Measurements from ENCODE around the gene PITHD1.
A peak's percentile ranks its signal among the peaks of the same experiment; 100 is the strongest.

PITHD1 gene

DNA sequence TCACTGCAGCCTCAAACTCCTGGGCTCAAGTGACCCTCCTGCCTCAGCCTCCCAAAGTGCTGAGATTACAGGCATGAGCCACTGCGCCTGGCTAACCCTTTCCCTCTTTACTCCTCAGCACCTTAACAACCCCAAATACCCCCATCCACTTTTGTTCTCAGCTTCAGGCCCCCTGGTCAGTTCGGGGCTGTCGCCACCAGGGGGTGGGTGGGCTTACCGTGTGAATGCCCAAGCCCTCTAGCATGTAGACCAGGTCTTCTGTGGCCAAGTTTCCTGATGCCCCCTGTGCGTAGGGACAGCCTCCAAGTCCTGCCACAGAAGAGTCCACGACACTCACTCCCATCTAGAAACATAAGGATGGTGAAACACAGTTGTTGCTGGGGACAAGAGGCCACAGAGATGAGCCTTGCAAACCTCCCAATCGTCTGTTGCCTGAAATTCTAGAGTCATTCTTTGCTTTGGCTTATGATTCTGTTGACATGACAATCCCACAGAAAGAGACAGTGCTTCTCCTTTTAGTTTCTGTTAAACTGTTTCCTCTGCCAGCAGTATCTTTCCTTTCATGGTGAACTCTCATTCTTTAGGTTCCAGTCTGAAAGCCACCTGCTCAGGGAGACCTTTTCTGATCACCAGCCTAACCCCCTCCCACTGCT, 26.1 kb downstream of the PITHD1 start:
- Histone ChIP-seq H3K27me3 (replicated peaks; ENCODE audit: insufficient read depth, low read length) (no peaks in the 10 kb centered on the region), H3K4me2 (ENCODE audit: low read depth, low read length) (no peak overlapping the region), H4K20me1 (ENCODE audit: insufficient read depth, low read length) (no peaks in the 10 kb centered on the region), H3K4me3 (ENCODE audit: low read length) (no peak overlapping the region), H3K9ac (ENCODE audit: low read length) (no peak overlapping the region), H3K79me2 (ENCODE audit: low read length) (no peaks in the 10 kb centered on the region), H3K27ac (ENCODE audit: low read length) (no peak overlapping the region), H3K36me3 (replicated peaks; ENCODE audit: insufficient read depth, low read length) (no peaks in the 10 kb centered on the region), H2AFZ (ENCODE audit: low read length) (no peak overlapping the region), H3K9me3 (replicated peaks; ENCODE audit: insufficient read depth, low read length) (no peaks in the 10 kb centered on the region), H3F3A (ENCODE audit: insufficient read depth, low read length) (peaks cover 12% of the 10 kb centered on the region), H3K4me1 (ENCODE audit: low read length) (peaks cover 15% of the 10 kb centered on the region), H3K9me2 (replicated peaks; ENCODE audit: insufficient read depth, low read length) (no peaks in the 10 kb centered on the region)
- no peak for DNase-seq
- TF ChIP-seq, protein P1, sequence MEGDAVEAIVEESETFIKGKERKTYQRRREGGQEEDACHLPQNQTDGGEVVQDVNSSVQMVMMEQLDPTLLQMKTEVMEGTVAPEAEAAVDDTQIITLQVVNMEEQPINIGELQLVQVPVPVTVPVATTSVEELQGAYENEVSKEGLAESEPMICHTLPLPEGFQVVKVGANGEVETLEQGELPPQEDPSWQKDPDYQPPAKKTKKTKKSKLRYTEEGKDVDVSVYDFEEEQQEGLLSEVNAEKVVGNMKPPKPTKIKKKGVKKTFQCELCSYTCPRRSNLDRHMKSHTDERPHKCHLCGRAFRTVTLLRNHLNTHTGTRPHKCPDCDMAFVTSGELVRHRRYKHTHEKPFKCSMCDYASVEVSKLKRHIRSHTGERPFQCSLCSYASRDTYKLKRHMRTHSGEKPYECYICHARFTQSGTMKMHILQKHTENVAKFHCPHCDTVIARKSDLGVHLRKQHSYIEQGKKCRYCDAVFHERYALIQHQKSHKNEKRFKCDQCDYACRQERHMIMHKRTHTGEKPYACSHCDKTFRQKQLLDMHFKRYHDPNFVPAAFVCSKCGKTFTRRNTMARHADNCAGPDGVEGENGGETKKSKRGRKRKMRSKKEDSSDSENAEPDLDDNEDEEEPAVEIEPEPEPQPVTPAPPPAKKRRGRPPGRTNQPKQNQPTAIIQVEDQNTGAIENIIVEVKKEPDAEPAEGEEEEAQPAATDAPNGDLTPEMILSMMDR (IDR thresholded peaks at IDR 0.05; ENCODE audit: low read length): peak; percentile 18
- TF ChIP-seq EZH2 (optimal IDR thresholded peaks at IDR 0.05; ENCODE audit: low read depth, low read length): no peak

GRCh38 chr1:23805025-23805424, 26.8 kb downstream of the PITHD1 start:
- H2AFZ ChIP-seq (ENCODE audit: low read length): no peak overlapping the region
- DNase-seq: no peak
- no peaks in the 10 kb centered on the region for H3K9me2 ChIP-seq (replicated peaks; ENCODE audit: insufficient read depth, low read length)
- no peaks in the 10 kb centered on the region for H3K27me3 ChIP-seq (replicated peaks; ENCODE audit: insufficient read depth, low read length)
- H3K79me2 ChIP-seq (ENCODE audit: low read length): no peaks in the 10 kb centered on the region
- H3K4me3 ChIP-seq (ENCODE audit: low read length): no peak overlapping the region
- H3K4me2 ChIP-seq (ENCODE audit: low read depth, low read length): no peak overlapping the region
- H4K20me1 ChIP-seq (ENCODE audit: insufficient read depth, low read length): no peaks in the 10 kb centered on the region
- H3K9ac ChIP-seq (ENCODE audit: low read length): no peak overlapping the region
- peaks cover 18% of the 10 kb centered on the region for H3K4me1 ChIP-seq (ENCODE audit: low read length)
- peaks cover 14% of the 10 kb centered on the region for H3F3A ChIP-seq (ENCODE audit: insufficient read depth, low read length)
- H3K27ac ChIP-seq (ENCODE audit: low read length): no peak overlapping the region
- TF ChIP-seq, protein P1 (IDR thresholded peaks at IDR 0.05; ENCODE audit: low read length): no peak
- TF ChIP-seq EZH2phosphoT487 (IDR thresholded peaks at IDR 0.05; ENCODE audit: low read length) (no peak), EZH2 (optimal IDR thresholded peaks at IDR 0.05; ENCODE audit: low read depth, low read length) (no peak)
- H3K36me3 ChIP-seq (replicated peaks; ENCODE audit: insufficient read depth, low read length): no peaks in the 10 kb centered on the region
- H3K9me3 ChIP-seq (replicated peaks; ENCODE audit: insufficient read depth, low read length): no peaks in the 10 kb centered on the region

DNA sequence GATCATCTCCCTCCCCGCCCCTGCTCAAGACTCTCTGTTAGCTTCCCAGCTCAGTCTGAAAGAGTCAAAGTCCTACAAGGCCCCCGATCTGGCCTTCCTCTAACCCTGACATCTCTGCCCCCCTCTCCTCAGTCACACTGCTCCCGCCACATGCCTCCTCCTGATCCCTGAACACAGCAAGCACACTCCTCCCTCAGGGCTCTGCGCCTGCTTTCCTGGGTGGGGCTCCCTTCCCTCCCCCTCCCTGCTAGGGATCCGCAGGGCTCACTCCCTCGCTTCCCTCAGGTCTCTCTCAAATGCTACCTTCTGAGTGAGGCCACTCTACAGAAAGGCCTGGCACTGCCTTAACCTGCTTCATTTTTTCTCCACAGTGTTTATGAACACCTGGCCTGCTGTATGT, 28.1 kb downstream of the PITHD1 start:
- Histone ChIP-seq H4K20me1 (ENCODE audit: insufficient read depth, low read length) (no peaks in the 10 kb centered on the region), H3K4me3 (ENCODE audit: low read length) (no peak overlapping the region), H3K79me2 (ENCODE audit: low read length) (no peaks in the 10 kb centered on the region), H3K36me3 (replicated peaks; ENCODE audit: insufficient read depth, low read length) (no peaks in the 10 kb centered on the region), H3K27ac (ENCODE audit: low read length) (no peak overlapping the region), H3F3A (ENCODE audit: insufficient read depth, low read length) (peaks cover 16% of the 10 kb centered on the region), H3K9me2 (replicated peaks; ENCODE audit: insufficient read depth, low read length) (no peaks in the 10 kb centered on the region), H3K9me3 (replicated peaks; ENCODE audit: insufficient read depth, low read length) (no peaks in the 10 kb centered on the region), H3K9ac (ENCODE audit: low read length) (no peak overlapping the region), H3K4me2 (ENCODE audit: low read depth, low read length) (no peak overlapping the region), H3K27me3 (replicated peaks; ENCODE audit: insufficient read depth, low read length) (no peaks in the 10 kb centered on the region), H3K4me1 (ENCODE audit: low read length) (peaks cover 24% of the 10 kb centered on the region), H2AFZ (ENCODE audit: low read length) (no peak overlapping the region)
- DNase-seq: no peak
- TF ChIP-seq, protein P1 (IDR thresholded peaks at IDR 0.05; ENCODE audit: low read length): no peak
- TF ChIP-seq EZH2phosphoT487 (IDR thresholded peaks at IDR 0.05; ENCODE audit: low read length): no peak
- no peak for TF ChIP-seq EZH2 (optimal IDR thresholded peaks at IDR 0.05; ENCODE audit: low read depth, low read length)
